Right ventricle myocardium inferior (tissue), 1 donor: ENCODE measurements around the gene ABLIM3. TPM values are rescaled to one million over a fixed set of nuclear protein-coding genes. Genes with fewer than 3 reads are reported as not detected.

ENCODE experiments used
- ATAC-seq: fragments of 200-7000 bp; cut with Tn5 transposase; one replicate; pipeline ENCODE4 v1.9.1; 2020; ENCODE audit warnings: mild to moderate bottlenecking, moderate library complexity
- DNase-seq: peaks from one replicate; pipeline ENCODE4 v3.0.0; 2021; ENCODE audit errors: missing footprints
- intact Hi-C: fragments of 100-400 bp; cut with DNase I; formaldehyde crosslinking; loops from one replicate; pipeline ENCODE4 v1.11.0; 2022
- total RNA-seq: library from RNA; stranded (reverse); fragmentation: NEBNext Ultra II Directional; extraction: Animal tissue kit (Norgen Biotek cat#: 25700); gene quantifications from one replicate; pipeline ENCODE4 v1.2.1, GENCODE V29; 2021
- donor health status: DM: no; HTN: yes; CAD: no; lungs with severe emphysema.

ABLIM3 gene
- total RNA-seq, 1 donor from 2014 or later = 134 TPM

DNA sequence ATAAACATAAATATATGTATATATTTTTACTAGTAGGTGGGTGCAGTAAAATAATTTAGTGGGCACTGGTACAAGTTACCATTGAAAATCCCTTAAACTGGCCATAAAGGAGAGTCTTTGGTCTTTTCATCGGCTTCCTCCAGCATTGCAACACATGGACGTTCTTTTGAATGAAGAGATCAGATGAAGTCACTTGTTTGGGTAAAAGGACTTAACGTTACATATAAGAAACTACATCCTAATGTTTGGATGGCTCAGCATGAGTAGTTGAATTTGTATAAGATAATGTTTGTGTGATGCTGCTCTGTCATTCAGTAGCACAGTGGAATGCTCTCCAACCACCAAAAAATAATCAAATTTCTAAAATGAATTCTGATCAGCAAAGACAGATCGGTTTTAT is 161.9 kb downstream of the ABLIM3 start:
- ATAC-seq (no peak), DNase-seq (no peak)
- intact Hi-C loops = loop anchor here (5.0 kb wide), 1 partner anchor 44 kb away; the partner anchor contains the start of gene GRPEL2

DNA sequence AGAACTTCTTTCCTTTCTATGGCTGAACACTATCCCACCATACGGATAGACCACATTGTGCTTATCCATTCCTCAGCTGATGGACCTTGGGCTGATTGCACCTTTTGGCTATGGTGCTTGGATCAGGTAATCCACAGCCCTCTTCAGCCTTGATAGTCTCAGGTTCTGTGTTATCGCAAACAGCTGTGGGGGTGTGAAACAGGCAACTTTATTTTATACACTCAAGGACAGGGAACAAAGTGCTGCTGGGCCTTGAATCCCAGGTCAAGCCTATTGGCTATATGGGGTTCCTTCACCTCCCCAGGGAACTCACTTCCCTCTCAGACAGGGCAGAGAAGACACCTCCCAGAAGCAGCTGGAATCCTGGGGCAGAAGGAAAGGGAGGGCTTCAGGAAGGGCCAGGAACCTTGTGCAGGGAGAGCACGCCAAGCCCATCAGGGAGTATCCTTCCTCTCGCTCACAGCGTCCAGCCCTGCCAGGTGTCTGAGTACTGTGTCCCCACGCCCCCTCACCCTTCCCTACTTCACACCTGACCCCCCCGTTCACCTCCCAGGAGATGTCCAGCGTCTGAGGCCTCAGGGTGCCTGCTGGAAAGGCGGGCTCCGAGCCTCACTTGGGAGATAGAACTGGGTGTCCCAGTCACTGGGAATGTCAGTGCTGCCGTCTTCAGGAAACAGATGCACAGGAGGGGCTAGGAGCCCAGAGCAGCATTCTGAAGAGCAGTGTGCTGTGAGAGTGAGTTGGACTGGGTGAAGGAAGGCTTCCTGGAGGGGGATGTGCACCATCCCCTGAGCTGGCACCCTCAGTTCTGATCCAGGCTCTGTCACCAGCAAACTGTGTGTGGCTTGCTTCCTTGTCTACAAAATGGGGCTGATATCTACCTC is 163.1 kb downstream of the ABLIM3 start:
- intact Hi-C loops = loop anchor here (5.0 kb wide), 1 partner anchor 43 kb away; the partner anchor contains the start of gene GRPEL2
- DNase-seq = no peak
- peak; percentile 12 for ATAC-seq

DNA sequence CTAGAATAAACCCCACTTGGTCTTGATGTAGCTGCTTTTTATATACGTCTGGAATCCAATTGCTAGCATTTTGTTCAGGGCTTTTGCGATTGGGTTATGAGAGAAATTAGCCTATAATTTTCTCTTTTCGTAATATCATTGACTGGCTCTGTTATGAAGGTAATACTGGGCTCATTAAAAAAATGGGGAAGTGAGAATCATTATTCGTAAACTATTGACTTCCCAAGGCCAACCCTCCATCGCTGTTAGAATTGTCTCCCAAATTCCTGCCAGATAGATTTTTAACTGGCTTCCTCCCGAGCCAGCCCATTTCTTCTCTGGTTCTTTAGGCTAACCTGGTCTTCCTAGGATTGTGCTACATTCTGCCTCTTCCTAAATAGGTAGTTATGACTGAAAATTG is 168.1 kb downstream of the ABLIM3 start:
- ATAC-seq (no peak), DNase-seq (no peak)
- intact Hi-C loops = no loop called here

Other genes with a start within 250 kb of the ABLIM3 start
- gene SH3TC2, start 78.4 kb upstream of the ABLIM3 start, total RNA-seq = 14.6 TPM
- 46.9 TPM for gene AFAP1L1, start 130.4 kb downstream of the ABLIM3 start, total RNA-seq
- gene GRPEL2, start 204.0 kb downstream of the ABLIM3 start, total RNA-seq = 11.6 TPM
- gene PCYOX1L, start 216.6 kb downstream of the ABLIM3 start, total RNA-seq = 2.7 TPM
- not detected for gene IL17B, start 237.8 kb downstream of the ABLIM3 start, total RNA-seq